K562 (cell line): ENCODE measurements around the gene PGGHG.
"Not testable (repeated sequence)": the region's sequence is repeated elsewhere in the genome, so short reads cannot be mapped to it uniquely, and the experiment has no call there.

Experiments
- BRF2 ChIP-seq: IDR thresholded peaks from 3 replicates; pipeline ENCODE4 v1.6.1; 2011; ENCODE audit warnings: borderline replicate concordance, mild to moderate bottlenecking; ENCODE audit not compliant: insufficient read length, insufficient read depth
- CXXC5 ChIP-seq: fragments of 250-450 bp; sonication (Bioruptor Pico); IDR thresholded peaks from 2 replicates; pipeline ENCODE4 v1.8.0; 2022; ENCODE audit warnings: inconsistent platforms, mild to moderate bottlenecking, moderate library complexity
- JUND ChIP-seq, 2 experiments: IDR thresholded peaks; 2 replicates in 1 of 2; 3 replicates in 1 of 2; pipeline ENCODE4 v1.6.1; 2011; ENCODE audit warnings: borderline replicate concordance in 2 of 2, low read depth in 2 of 2, low read length in 2 of 2, improper control_type of control experiment in 1 of 2, missing biosample characterization in 1 of 2, missing genetic modification characterization in 1 of 2, missing genetic modification reagents in 1 of 2
- MXI1 ChIP-seq: IDR thresholded peaks from 2 replicates; pipeline ENCODE4 v1.6.1; 2011; ENCODE audit warnings: low read depth, mild to moderate bottlenecking, improper control_type of control experiment, low read length
- POLR2AphosphoS5 ChIP-seq: IDR thresholded peaks from 2 replicates; pipeline ENCODE4 v1.6.1; 2011; ENCODE audit warnings: mild to moderate bottlenecking, low read depth, low read length, moderate library complexity; ENCODE audit not compliant: control insufficient read depth, insufficient read depth
- POU5F1 ChIP-seq: fragments of 150-350 bp; IDR thresholded peaks from 2 replicates; pipeline ENCODE4 v1.6.1; 2014; ENCODE audit warnings: borderline replicate concordance, low read length, low read depth, mild to moderate bottlenecking; ENCODE audit not compliant: partially characterized antibody
- RB1 ChIP-seq: fragments of 450-650 bp; IDR thresholded peaks from 2 replicates; pipeline ENCODE4 v1.6.1; 2017; ENCODE audit warnings: low read depth, mild to moderate bottlenecking
- SETDB1 ChIP-seq: IDR thresholded peaks from one replicate; pipeline ENCODE4 v1.6.1; 2012; ENCODE audit warnings: low read length, control low read depth, inconsistent platforms
- THRB ChIP-seq: fragments of 450-650 bp; formaldehyde crosslinking; conservative IDR thresholded peaks from 2 replicates; pipeline ENCODE4 v1.4.0; 2022; ENCODE audit warnings: mild to moderate bottlenecking, missing genetic modification characterization
- TF ChIP-seq, protein P1 (sequence below): sonication (generic); formaldehyde crosslinking; IDR thresholded peaks from 2 replicates; pipeline ENCODE4 v1.8.1; 2023; ENCODE audit warnings: missing genetic modification reagents, mild to moderate bottlenecking, borderline replicate concordance

DNA sequence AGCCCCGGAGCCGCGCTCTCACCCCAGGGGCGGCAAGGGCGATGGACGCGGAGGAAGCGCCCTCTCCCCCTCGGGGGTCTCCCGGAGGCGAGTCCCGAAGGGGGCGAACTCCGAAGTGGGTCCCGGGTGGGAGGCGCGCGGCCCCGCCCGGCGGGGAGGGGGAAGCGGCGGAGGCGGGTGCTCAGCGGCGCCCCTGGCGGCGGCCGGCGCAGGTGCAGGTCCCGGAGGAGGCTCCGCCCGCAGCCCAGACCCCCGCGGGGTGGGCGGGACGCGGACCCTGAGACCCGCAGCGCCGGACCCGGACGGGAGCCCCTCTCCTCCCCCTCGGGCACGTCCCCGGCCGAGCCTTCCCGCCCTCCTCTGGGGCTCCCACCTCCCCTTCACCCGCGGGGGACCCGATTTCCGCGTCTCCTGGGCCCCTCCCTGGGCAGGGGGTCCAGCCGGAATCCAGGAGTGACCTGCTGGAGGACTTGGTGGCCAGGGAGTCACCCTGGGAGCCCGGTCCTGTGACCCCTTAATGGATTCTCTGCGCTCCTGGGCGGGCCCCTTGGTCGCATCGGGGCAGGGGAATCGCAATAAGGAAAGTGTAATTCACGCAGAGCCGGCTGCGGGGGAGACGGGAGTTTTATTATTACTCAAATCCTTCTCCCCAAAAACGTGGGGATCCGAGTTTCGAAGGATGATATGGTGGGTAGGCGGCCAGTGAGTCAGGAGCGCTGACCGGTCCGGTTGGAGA, 22.3 kb downstream of the PGGHG start:
- TF ChIP-seq JUND (IDR thresholded peaks at IDR 0.05; ENCODE audit: borderline replicate concordance, low read depth, low read length); JUND (tag; IDR thresholded peaks at IDR 0.05; ENCODE audit: borderline replicate concordance, low read depth, low read length); POU5F1; RB1; MXI1; THRB; CXXC5 (CRISPR knock-in tag); POLR2AphosphoS5; BRF2; SETDB1: not testable (repeated sequence)
- TF ChIP-seq, protein P1, sequence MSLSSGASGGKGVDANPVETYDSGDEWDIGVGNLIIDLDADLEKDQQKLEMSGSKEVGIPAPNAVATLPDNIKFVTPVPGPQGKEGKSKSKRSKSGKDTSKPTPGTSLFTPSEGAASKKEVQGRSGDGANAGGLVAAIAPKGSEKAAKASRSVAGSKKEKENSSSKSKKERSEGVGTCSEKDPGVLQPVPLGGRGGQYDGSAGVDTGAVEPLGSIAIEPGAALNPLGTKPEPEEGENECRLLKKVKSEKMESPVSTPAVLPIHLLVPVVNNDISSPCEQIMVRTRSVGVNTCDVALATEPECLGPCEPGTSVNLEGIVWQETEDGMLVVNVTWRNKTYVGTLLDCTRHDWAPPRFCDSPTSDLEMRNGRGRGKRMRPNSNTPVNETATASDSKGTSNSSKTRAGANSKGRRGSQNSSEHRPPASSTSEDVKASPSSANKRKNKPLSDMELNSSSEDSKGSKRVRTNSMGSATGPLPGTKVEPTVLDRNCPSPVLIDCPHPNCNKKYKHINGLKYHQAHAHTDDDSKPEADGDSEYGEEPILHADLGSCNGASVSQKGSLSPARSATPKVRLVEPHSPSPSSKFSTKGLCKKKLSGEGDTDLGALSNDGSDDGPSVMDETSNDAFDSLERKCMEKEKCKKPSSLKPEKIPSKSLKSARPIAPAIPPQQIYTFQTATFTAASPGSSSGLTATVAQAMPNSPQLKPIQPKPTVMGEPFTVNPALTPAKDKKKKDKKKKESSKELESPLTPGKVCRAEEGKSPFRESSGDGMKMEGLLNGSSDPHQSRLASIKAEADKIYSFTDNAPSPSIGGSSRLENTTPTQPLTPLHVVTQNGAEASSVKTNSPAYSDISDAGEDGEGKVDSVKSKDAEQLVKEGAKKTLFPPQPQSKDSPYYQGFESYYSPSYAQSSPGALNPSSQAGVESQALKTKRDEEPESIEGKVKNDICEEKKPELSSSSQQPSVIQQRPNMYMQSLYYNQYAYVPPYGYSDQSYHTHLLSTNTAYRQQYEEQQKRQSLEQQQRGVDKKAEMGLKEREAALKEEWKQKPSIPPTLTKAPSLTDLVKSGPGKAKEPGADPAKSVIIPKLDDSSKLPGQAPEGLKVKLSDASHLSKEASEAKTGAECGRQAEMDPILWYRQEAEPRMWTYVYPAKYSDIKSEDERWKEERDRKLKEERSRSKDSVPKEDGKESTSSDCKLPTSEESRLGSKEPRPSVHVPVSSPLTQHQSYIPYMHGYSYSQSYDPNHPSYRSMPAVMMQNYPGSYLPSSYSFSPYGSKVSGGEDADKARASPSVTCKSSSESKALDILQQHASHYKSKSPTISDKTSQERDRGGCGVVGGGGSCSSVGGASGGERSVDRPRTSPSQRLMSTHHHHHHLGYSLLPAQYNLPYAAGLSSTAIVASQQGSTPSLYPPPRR (CRISPR knock-in tag): not testable (repeated sequence)
